Measurements from ENCODE around the gene LIPE.

The LIPE gene

DNA sequence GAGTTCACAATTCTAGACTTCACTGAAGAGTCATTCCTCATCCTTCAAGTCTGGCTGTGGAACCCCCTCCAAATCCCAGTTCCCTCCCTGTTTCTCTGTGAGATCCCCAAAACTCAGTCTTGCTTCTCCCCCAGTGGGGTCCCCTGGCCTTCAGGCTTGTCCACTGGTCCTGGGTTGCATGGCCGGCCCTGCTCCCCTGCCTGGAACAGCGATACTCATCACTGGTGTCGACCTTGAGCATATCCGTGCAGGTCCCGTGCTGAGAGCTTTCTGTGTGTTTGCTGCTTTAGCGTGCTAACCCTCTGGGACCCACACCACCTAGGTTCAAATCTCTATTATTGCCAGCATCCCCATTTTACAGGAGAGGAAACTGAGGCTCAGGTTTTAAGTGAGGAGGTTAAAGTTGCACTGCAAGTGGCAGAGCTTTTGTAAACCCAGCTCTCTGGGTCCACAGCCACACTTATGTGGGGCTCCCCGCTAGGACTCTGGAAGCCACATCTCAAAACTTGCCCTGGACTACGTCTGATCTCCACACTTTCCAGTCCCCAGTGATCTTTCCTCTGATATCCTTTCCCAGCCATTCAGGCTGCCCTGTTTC lies 15.5 kb downstream of the LIPE start:
- no peak for DNase-seq (ENCODE audit: low read depth)

DNA sequence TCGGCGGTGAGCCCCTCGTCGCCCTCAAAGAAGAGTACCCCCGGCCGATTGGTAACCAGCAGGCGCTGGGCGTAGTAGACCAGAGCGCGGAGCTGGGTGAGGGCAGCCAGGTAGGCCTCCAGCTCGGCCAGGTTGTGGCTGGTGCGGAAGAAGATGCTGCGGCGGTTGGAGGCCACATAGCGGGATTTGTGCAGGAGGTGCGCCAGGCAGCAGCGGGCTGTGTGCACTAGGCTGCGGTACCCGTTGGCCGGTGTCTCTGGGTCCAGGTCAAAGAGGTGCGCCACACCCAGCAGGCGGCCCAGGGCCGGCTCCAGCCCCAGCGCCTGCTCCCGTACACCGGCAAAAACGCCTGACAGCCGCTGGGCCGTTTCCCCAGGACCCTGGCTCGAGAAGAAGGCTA lies 16.8 kb downstream of the LIPE start:
- DNase-seq (ENCODE audit: low read depth) = no peak

DNA sequence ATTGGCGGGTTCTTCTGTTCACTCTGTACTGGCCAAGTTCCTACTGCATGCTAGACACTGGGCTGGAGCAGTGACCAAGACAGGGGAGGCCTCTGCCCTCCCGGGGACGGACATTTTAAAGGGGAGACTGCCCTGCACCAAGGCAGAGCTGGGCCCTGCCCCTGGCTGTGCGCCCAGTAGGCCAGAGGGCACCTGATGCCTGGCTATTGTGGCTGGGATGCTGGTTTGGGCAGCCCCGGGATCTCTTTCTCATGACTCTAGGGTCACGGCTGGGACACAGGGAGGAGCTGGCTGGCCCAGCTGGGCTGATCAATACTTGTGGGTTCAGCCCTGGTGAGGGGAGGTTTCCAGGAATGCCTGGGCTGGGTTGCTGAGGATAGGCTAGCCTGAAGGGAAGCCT lies 17.7 kb downstream of the LIPE start:
- DNase-seq (ENCODE audit: low read depth) = no peak

DNA sequence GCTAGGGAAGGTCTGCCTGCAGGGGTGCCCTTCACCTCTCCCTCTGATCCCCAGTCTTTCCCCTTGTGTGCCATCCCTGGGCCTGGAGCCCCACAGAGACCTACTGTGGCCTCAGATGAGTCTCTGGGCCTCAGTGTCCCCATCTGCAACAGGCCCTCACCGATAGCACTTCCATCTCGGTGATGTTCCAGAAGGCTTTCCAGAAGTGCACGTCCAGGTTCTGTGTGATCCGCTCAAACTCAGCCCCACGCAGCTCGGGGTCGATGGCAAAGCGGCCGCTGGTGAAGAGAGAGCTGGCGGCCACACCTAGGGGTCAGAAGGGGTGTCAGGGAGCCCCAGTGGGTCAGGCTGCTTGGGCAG lies 19.4 kb downstream of the LIPE start:
- no peak for DNase-seq (ENCODE audit: low read depth)

DNA sequence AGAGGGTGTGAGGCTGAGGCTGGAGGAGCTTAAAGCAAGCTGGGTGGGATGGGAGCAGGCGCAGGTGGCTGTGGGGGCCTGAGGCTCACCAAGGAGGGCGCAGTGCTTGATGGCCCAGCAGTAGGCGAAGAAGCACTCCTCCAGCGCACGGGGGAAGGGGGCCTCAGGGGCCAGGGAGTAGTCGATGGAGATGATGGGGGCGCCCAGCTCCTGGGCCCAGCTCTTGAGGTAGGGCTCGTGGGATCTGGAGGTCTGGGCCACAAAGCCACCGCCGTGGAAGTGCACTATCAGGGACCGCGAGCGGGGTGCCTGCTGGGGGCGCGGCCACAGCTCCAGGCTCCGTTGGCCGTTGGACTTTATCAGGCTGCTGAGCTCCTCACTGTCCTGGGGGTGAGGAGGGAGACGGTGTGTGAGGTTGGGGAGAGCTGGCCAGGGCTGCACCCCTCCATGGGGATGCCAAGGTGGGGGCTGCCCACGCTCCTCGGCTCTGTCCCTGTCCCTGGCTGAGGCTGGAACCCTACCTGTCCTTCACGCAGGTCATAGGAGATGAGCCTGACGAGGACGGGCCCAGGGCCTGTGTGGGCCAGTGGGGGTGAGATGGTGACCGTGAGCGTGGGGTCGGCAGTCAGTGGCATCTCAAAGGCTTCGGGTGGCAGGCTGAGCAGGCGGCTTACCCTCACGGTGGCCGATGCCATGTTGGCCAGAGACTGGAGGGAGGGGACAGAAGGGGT lies 19.9 kb downstream of the LIPE start:
- DNase-seq (ENCODE audit: low read depth) = no peak

DNA sequence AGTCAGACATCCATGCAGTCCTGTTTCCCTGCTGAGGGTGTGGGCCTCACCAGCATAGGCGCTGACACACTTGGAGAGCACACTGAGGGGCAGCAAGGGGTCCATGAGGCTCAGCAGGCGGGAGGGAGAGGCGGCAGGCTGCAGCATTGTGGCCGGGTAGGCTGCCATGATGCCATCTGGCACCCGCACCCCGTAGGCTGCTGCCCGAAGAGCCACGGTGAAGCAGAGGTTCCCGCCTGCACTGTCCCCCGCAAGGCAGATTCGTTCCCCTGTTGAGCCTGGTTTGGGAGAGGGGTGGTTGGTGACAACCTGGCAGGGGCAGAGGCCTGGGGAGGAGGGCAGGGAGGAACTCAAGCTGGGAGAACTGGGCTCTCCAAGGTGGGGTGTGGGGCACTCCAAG lies 21.1 kb downstream of the LIPE start:
- DNase-seq (ENCODE audit: low read depth) = no peak

DNA sequence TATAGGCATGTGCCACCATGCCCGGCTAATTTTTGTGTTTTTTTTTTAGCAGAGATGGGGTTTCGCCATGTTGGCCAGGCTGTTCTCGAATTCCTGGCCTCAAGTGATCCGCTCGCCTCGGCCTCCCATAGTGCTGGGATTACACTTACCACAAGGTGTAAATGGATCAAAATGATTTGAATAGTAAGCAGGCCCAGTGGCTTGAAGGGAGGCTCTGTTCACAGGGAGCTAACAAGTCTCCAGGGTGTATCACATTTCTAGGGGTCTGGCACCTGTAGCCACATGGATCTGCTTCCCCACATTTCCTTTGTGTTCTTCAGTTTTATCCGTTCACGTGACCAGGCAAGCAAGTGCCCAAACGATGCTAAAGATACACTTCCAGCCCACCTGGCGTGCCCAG lies 23.6 kb downstream of the LIPE start:
- no peak for DNase-seq (ENCODE audit: low read depth)

DNA sequence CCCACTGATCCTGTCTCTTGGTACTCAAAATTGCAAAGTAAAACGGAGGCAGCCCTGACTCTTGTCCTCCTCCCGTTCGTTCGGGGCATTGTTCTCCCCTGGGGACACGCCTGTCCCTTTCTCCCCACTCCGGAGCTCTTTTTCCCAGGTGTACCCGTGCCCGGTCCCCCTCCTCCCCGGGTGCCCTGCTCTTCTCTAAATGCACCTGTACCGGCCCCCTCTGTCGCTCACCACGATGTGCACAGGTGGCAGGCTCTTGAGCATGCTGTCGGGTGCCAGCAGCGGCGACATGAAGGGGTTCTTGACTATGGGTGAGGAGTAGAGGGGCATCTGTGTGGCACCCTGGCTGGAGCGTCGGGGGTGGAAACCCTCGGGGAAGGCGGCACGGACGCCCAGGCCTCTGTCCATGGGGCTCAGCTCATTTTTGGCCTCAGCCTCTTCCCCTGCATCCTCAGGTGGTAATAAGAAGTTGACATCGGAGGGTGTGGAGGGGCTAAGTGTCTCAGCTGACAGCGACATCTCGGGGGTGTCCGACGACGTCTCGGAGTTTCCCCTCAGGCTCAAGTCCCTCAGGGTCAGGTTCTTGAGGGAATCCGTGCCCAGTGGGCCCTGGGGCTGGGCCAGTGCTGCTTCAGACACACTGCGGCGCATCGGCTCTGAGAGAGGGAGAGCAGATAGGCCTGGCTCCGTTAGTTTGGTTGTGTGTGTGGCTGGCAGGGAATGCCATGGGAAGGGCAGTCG lies 24.6 kb downstream of the LIPE start:
- DNase-seq (ENCODE audit: low read depth) = no peak

DNA sequence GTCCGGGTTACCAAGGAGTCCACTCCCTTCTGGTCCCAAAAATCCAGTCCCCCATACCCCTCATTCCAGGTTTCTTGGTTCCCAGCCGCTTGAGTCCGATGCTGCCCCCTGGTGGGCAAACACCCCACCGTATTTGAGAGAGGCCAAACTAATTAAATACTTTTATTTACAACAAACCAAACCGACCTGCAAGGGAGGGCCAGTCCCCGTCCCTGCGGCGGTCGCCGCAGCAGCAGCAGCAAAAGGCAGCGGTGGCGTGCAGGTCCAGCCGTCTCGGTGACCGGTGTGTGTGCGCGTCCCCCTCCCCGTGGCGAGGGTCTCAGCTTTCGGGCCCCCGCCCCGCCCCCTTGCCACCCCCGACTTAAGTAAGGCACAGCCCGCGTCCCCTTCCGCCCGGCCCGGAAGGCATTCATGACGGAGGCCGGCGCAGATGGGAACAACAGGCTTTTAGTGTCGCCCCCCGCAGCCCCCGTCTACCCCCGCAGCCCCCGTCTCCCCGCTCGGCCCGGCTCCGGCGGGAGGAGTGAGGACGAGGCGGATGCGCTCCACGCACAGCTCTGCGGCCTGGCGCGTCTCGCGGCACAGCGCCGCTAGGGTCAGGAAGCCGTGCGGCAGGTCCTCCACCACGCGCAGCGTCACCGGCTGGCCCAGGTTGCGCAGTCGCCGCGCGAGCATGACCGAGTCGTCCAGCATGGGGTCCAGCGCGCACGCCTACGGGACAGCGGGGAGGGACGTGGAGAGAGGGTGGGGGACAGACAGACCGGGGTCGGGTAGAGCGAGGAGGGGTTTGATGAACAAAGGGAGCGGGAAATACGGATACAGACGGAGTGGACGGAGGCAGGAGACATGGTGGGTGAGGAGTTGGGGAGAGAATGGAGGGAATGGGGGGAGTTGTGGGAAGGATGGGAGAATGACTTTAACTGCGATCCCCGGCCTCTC lies 25.6 kb downstream of the LIPE start:
- DNase-seq (ENCODE audit: low read depth) = peak; percentile 35

DNA sequence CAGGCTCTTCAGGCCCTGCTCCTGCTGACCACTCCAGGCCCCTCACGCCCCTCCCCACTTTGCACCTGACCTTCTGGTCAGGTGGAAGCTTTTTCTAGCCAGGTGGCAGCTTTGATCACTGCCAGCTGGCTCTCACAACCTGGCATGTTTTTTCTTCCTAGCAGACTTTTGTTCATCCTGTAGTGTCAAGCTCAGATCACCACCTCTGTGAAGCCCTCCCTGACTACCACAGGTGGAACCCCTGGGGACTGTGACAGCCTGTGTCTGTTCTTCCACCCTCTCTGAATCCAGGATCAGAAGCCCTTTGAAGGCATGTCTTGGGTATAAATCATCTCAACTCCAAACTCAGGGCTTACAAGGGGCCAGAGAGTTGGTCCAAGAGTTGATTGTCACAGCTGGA lies 26.8 kb downstream of the LIPE start:
- DNase-seq (ENCODE audit: low read depth) = no peak

DNA sequence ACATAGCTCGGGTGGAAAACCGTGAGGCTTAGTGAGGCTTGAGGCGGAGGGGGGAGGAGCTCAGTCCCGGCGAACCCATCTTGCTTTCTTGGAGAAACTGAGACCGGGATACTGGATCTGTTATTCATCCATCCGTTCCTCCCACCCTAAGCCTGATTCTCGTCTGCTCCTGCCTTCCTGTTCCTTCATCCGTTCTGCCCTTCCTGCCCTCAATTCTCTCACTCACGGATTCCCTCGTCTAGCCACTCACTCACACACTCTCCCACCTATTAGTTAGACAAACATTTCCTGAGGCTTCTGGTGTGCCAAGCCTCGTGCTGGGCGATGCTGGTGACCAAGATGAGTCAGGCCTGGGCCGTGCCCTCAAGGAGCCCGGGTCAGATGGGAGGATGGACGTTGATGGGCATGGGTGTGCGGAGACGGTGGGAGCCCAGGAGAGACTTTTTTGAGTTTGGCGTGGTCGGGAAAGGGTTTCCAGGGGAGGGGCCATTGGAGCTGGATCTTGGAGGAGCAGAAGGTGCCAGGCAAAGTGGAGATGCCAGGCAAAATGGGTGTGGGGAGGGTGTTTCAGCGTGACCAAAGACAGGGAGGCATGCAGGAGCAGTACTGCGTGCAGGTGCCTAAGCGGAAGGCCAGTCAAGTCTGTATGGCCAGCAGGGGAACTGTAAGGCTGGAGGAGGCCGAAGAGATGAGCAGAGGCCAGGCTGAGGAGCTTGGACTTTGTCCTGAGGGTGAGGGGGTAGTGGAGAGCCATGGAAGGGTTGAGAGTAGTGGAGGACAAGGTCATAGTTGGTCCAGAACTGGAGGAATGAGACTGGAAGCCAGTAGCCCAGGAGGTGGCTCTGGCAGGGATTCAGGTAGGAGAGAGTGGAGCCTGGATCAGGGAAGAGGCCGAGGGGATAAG lies 29.7 kb downstream of the LIPE start:
- DNase-seq (ENCODE audit: low read depth) = no peak

DNA sequence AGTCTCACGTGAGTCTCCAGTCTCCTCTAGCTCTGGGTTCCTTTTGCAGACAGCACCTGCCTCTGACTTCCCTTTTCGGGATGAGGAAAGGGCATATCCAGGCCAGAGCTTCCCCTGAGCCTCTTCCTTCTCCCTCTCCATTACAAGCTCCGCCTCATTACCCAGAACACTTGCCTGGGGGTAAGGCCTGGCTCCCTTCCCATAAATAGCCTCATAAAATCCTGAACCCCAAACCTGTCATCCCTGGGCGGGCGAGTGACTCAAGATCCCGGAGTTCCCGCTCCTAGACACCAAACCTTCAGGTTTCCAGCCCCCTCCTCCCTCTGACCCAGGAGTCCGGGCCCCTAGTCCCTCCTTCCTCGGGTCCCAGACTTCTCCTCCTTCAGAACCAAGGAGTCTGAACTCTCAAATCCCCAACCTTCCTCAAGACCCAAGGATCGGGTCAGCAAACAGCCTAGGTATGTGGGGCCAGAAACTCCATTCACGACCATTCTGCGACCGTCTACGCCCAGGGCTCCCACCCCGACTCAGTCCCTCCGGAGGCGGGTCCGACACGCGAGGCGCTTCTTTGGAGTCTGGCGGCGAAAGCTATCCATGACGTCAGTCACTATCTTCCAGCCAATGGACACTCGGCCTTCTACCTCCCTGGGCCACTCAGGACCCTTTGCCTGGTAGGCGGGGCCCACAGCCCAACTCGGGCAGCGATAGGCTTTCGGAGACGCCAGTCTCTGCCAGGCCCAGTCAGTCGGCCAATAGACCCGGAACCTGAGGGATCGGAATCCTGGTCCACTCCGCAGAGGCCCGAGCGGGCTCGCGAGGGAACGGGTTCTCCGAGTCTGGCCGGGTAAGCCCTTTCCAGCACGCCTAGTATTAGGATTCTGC lies 30.6 kb downstream of the LIPE start:
- DNase-seq (ENCODE audit: low read depth) = peak; percentile 98

DNA sequence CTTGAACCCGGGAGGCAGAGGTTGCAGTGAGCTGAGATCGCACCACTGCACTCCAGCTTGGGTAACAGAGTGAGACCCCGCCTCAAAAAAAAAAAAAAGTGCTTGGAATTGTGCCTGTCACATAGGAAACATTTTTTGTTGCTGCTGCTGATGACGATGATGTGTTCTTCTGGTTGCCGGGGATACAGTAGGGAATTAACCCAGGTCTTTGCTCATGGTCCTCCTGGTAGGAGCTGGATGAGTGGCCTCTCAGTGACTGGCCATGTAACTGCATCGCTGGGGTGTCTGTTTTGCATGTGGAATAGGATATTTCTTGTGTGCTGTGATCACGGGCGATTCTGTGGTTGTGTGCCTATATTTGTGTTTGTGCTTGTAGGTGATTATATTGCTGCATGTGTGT lies 32.4 kb downstream of the LIPE start:
- DNase-seq (ENCODE audit: low read depth) = no peak

DNA sequence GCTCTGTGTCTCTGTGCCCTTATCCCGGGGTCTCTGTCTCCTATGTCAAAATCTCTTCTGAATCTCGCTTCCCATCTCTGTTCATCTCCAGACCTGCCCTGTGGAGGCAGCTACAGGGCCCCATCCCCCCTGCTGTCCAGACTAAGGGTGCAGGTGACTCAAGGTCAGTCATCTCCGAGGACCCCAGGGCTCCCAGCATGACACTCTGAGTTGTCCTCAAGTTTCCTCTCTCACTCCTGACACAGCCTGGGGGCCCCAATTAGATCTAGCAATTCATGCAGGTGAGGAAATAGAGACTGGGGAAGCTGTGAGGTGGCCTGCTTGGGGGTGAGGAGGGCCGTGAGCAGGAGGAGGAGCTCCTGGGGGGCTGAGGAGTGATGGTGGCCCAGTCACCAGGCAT lies 35.0 kb downstream of the LIPE start:
- no peak for DNase-seq (ENCODE audit: low read depth)

DNA sequence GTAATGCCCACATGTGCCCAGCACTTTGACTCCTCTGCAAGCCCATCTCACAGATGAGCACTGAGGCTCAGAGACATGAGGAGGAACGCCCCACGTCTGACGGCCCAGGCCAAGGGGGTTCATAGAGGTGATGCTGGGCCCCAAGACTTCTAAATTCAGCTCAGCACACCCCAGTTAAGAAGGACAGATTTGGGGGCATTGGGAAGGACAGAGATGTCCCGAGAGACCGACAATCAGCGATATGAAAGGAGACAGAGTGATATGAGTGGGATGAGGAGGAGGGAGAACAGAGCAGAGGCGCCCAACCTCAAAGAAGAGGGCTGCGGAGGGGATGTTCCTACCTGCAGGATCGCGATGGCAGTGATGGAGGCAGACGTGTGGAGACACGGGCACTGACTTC lies 37.3 kb downstream of the LIPE start, which contains the start of gene CNFN:
CNFN (minus strand) TSS at position 399 of the 400 bp plus-strand sequence. CDS start 1,260 bp downstream, outside the sequence.
- no peak for DNase-seq (ENCODE audit: low read depth)

DNA sequence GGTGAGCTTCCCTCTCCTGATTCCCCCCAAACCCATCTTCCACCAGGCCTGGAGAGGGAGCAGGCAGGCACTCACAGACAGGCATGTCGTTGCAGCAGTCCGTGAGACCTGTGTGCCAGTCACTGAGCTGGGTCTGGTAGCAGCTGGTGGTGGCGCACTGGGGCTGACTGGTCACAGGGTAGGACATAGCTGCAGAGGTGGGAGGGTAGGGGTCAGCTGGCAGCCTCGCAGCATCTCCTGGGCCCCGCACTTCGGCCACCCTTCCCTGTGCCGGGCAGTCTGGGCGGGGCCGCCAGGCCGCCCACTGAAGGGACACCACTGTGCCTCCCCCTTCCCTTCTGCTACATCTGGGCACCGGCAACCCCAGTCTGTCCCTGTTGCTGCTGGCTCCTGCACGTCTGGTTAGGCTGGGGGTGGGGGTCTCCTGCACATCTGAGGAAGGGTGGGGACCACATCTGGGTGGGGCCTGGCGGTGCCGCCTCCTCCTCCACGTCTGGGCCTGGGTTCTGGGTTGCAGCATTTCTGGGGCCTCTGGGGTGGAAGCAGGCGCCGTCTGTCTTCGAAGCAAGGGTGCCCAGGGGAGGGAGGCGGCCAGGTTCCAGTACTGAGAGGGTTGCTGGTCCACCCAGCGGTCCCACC lies 38.2 kb downstream of the LIPE start:
- no peak for DNase-seq (ENCODE audit: low read depth)

DNA sequence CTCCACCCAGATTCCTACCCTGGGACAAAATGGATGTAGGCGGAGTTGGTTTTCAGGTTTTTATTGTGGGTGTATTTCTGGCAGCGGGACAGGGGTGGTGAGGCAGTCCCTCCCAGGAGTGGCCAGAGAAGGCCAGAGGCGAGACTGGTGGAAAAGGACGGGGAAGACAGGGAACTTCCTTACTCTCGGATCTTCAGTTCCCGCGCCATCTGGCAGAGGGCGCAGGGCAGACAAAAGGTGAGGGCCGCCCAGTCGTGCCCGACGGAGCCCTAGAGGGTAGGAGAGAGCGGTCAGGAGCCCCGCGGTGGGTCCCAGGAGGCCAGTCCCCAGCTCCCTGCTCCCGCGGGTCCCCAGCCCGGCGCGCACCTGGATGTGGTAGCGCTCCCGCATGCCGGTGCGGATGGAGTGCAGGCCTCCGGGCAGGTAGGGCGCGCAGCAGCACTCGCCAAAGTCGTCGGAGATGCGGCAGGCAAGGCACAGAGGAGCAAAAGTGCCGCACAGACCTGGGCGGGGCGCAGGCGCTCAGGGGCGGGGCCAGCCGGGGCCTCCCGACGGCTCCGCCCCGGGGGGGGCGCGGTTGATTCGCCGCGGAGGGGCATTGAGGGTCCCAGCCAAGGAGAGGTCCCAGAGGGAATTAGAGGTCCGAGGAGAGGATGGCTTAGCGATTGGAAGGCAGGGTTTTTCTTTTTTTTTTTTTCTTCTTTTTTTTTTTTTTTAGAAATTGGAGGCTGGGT lies 40.0 kb downstream of the LIPE start:
- DNase-seq (ENCODE audit: low read depth) = no peak

DNA sequence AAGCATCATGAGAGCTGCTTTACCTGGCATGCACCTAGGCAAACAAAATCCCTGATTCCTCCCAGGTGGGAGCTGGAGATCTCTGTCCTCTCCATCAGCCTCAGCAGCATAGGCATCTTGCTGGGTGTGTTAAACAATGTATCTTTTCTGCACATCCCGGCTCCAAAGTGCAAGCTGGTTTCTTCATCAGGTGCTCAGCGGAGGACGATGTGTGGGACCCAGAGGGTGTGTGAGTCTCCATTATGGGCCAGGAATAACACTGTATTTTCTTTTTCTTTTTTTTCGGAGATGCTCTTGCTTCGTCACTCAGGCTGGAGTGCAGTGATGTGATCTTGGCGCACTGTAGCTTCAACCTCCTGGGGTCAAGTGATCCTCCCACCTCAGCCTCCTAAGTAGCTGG lies 47.0 kb downstream of the LIPE start:
- no peak for DNase-seq (ENCODE audit: low read depth)

All from CMK (cell line).